Measurements from ENCODE around the gene AP1G1. TPM values are rescaled to one million over a fixed set of nuclear protein-coding genes. Genes with fewer than 3 reads are reported as not detected.
"Not testable (repeated sequence)": the region's sequence is repeated elsewhere in the genome, so short reads cannot be mapped to it uniquely, and the experiment has no call there.

The AP1G1 gene
- total RNA-seq, 1 experiment from 2014 or later = 63.8 TPM

DNA sequence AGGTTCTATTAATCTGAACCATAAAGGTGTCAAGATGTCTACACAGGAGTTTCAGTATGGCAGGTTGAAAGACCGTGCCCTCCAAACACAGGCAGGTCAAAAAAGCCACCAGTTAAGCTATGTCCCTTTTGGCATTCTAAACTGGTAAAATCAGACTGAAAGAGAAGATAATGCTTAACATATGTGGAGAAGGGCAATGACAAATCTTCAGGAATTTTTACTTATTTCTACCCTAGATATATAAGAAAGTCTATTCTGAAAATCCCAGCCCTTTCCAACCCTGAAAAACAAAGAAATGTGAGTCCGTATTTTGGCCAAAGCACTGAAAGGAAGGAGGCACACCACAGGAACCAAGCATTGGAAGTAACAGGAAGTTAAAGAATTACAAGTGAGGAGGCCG, 16.5 kb downstream of the AP1G1 start:
- ATAC-seq (no peak), DNase-seq (ENCODE audit: low read depth, low spot score) (no peak)
- intact Hi-C loops (cut with micrococcal nuclease; ENCODE audit: unreplicated experiment) = no loop called here
- Histone ChIP-seq H3K36me3 (ENCODE audit: control insufficient read depth, insufficient read depth, low read length) (no peaks in the 10 kb centered on the region; the same call in 1 of the 2 replicates), H3K9me3 (ENCODE audit: control insufficient read depth, insufficient read depth, low read depth, low read length) (no peaks in the 10 kb centered on the region), H3K27me3 (ENCODE audit: control insufficient read depth, insufficient read depth, low read length) (no peaks in the 10 kb centered on the region), H3K4me3 (ENCODE audit: low read depth in 2 of 2, low read length in 2 of 2) (no peak overlapping the region), H3K27ac (ENCODE audit: low read length) (no peak overlapping the region), H3K4me1 (ENCODE audit: control insufficient read depth, insufficient read depth, low read length) (0 out of 2 replicates have a peak, but pooled peaks cover 2% of the 10 kb centered on the region)
- no TSS peak for BruUV-seq (replicated peaks)
- CTCF ChIA-PET = no interaction called here
- in situ Hi-C loops (cut with HindIII; ENCODE audit: low pct_unique_long_range_greater_than_20kb, low sequenced_read_pairs) = no loop called here
- POLR2A ChIA-PET = no interaction called here
- no peak for TF ChIP-seq REST (IDR thresholded peaks at IDR 0.05; ENCODE audit: insufficient read depth in 1 of 2, low read depth in 2 of 2, low read length in 1 of 2)
- TF ChIP-seq, protein P1, sequence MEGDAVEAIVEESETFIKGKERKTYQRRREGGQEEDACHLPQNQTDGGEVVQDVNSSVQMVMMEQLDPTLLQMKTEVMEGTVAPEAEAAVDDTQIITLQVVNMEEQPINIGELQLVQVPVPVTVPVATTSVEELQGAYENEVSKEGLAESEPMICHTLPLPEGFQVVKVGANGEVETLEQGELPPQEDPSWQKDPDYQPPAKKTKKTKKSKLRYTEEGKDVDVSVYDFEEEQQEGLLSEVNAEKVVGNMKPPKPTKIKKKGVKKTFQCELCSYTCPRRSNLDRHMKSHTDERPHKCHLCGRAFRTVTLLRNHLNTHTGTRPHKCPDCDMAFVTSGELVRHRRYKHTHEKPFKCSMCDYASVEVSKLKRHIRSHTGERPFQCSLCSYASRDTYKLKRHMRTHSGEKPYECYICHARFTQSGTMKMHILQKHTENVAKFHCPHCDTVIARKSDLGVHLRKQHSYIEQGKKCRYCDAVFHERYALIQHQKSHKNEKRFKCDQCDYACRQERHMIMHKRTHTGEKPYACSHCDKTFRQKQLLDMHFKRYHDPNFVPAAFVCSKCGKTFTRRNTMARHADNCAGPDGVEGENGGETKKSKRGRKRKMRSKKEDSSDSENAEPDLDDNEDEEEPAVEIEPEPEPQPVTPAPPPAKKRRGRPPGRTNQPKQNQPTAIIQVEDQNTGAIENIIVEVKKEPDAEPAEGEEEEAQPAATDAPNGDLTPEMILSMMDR (IDR thresholded peaks at IDR 0.05) = no peak
- no peak for TF ChIP-seq SIN3A (IDR thresholded peaks at IDR 0.05; ENCODE audit: borderline replicate concordance, insufficient read depth, low read depth, low read length)
- TF ChIP-seq POLR2AphosphoS5 (IDR thresholded peaks at IDR 0.05; ENCODE audit: low read depth, low read length) = no peak
- TF ChIP-seq TCF7L2 (IDR thresholded peaks at IDR 0.05; ENCODE audit: low read depth, low read length) = no peak

DNA sequence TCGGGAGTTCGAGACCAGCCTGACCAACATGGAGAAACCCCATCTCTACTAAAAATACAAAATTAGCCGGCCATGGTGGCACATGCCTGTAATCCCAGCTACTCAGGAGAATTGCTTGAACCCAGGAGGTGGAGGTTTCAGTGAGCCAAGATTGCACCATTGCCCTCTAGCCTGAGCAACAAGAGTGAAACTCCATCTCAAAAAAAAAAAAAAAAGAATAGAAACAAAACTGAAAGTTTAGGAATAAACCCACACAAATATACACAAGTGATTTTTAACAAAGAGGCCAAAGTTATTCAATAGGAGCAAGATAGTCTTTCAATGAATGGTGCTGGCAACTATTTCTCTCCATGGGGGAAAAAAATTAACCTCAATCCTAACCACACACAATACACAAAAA, 18.3 kb downstream of the AP1G1 start:
- H3K4me3 ChIP-seq (ENCODE audit: low read depth in 2 of 2, low read length in 2 of 2); H3K4me1 ChIP-seq (ENCODE audit: control insufficient read depth, insufficient read depth, low read length); DNase-seq (ENCODE audit: low read depth, low spot score); H3K27ac ChIP-seq (ENCODE audit: low read length); H3K27me3 ChIP-seq (ENCODE audit: control insufficient read depth, insufficient read depth, low read length); in situ Hi-C loops (cut with HindIII; ENCODE audit: low pct_unique_long_range_greater_than_20kb, low sequenced_read_pairs); H3K9me3 ChIP-seq (ENCODE audit: control insufficient read depth, insufficient read depth, low read depth, low read length); CTCF ChIA-PET; H3K36me3 ChIP-seq (ENCODE audit: control insufficient read depth, insufficient read depth, low read length); BruUV-seq (replicated peaks); intact Hi-C loops (cut with micrococcal nuclease; ENCODE audit: unreplicated experiment); ATAC-seq; POLR2A ChIA-PET: not testable (repeated sequence)

GRCh38 chr16:71789136-71789535, 19.5 kb downstream of the AP1G1 start:
- no TSS peak for BruUV-seq (replicated peaks)
- 0 out of 2 replicates have a peak, but pooled peaks cover 2% of the 10 kb centered on the region for H3K4me1 ChIP-seq (ENCODE audit: control insufficient read depth, insufficient read depth, low read length)
- TF ChIP-seq, protein P1 (IDR thresholded peaks at IDR 0.05) = no peak
- TF ChIP-seq POLR2AphosphoS5 (IDR thresholded peaks at IDR 0.05; ENCODE audit: low read depth, low read length) (no peak), TCF7L2 (IDR thresholded peaks at IDR 0.05; ENCODE audit: low read depth, low read length) (no peak), REST (IDR thresholded peaks at IDR 0.05; ENCODE audit: insufficient read depth in 1 of 2, low read depth in 2 of 2, low read length in 1 of 2) (no peak), SIN3A (IDR thresholded peaks at IDR 0.05; ENCODE audit: borderline replicate concordance, insufficient read depth, low read depth, low read length) (no peak)
- in situ Hi-C loops (cut with HindIII; ENCODE audit: low pct_unique_long_range_greater_than_20kb, low sequenced_read_pairs) (no loop called here), intact Hi-C loops (cut with micrococcal nuclease; ENCODE audit: unreplicated experiment) (no loop called here)
- no peak for DNase-seq (ENCODE audit: low read depth, low spot score)
- H3K9me3 ChIP-seq (ENCODE audit: control insufficient read depth, insufficient read depth, low read depth, low read length) = no peaks in the 10 kb centered on the region
- CTCF ChIA-PET = no interaction called here
- ATAC-seq = no peak
- no peak overlapping the region for H3K4me3 ChIP-seq (ENCODE audit: low read depth in 2 of 2, low read length in 2 of 2)
- H3K27ac ChIP-seq (ENCODE audit: low read length) = no peak overlapping the region
- H3K36me3 ChIP-seq (ENCODE audit: control insufficient read depth, insufficient read depth, low read length) = no peaks in the 10 kb centered on the region; the same call in 1 of the 2 replicates
- POLR2A ChIA-PET = no interaction called here
- no peaks in the 10 kb centered on the region for H3K27me3 ChIP-seq (ENCODE audit: control insufficient read depth, insufficient read depth, low read length)
